ENCODE measurements around the gene ZCCHC10. TPM values are rescaled to one million over a fixed set of nuclear protein-coding genes. Genes with fewer than 3 reads are reported as not detected.
"Not testable (repeated sequence)": the region's sequence is repeated elsewhere in the genome, so short reads cannot be mapped to it uniquely, and the experiment has no call there.

The ZCCHC10 gene
- total RNA-seq, 2 donors from 2014 or later: 24.2 to 31.9 TPM

DNA sequence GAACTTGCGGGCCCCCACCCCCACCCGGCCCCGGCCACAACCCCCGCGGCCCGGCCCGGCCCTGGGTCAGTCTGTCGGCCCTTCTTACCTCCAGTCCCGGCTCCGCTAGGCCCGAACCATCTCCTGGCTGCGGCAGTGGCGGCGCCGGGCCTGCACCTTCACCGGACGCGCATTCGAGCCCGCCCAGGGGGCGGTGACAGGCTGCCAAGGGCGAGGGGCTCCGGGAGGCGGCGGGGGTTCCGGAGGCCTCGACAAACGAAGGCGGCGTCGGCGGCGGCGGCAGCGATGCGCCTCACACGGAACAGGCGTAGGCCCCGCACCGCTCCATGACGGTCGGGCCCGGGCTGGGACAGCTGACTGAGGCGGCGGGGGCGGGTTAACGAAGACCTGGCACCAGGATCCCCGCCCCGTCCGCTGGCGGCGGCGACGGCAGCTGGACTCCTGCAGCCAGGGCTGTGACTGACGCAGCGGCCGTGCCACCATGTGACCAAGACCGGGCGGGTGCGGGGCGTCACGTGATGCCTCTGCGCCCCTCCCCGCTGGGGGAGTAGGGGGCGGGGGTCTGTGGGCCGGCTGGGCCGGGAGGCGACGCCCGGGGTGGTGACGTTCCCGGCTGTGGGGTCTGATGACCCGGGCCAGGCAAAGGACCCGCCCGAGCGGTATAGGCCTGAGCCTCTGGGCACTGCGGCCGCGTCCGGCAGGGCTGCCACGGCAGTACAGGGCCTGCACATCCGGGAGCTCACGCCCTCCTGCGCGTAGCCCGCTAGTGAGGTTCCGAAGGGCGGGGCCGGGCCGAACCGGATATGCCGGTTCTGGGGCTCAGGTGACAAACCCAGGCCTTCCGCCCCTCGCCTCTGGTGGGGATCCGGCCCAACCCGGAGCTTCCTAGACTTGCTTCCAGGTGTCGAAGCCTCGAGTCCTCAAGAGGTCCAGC, 62.9 kb downstream of the ZCCHC10 start, which contains the start of gene AFF4:
Gene AFF4, minus strand, starts transcription at position 464 of the 934 bp plus-strand sequence. CDS start 26,445 bp downstream, outside the sequence.
- Histone ChIP-seq H3K9me3 (no peaks in the 10 kb centered on the region), H3K27ac (peak within 1 kb of the TSS; percentile 99), H3K36me3 (no peaks in the 10 kb centered on the region), H3K9ac (ENCODE audit: low read depth in 2 of 2, low read length in 2 of 2) (peak within 1 kb of the TSS; percentile 82 to 92), H3K4me1 (no peaks in the 10 kb centered on the region), H3K27me3 (no peaks in the 10 kb centered on the region), H3K4me3 (peak within 1 kb of the TSS; percentile 82)
- intact Hi-C loops (cut with DNase I): loop anchor here (5.0 kb wide), 1 partner anchor 89 kb away; the partner anchor contains the start of gene HSPA4
- peak; percentile 97 for DNase-seq
- TF ChIP-seq CTCF (IDR thresholded peaks at IDR 0.05): no peak

GRCh38 chr5:132962429-132963021, 63.8 kb downstream of the ZCCHC10 start:
- Histone ChIP-seq H3K27me3 (no peaks in the 10 kb centered on the region), H3K4me1 (no peaks in the 10 kb centered on the region), H3K4me3 (peak overlapping the region; percentile 82), H3K9me3 (no peaks in the 10 kb centered on the region), H3K36me3 (no peaks in the 10 kb centered on the region), H3K9ac (ENCODE audit: low read depth in 2 of 2, low read length in 2 of 2) (peak overlapping the region; percentile 82 to 92), H3K27ac (peak overlapping the region; percentile 99)
- TF ChIP-seq CTCF (IDR thresholded peaks at IDR 0.05): no peak
- DNase-seq: peak; percentile 41
- intact Hi-C loops (cut with DNase I): loop anchor here (5.0 kb wide), 1 partner anchor 90 kb away; the partner anchor contains the start of gene HSPA4

- H3K9me3 ChIP-seq: no peaks in the 10 kb centered on the region
- peak overlapping the region; percentile 82 for H3K4me3 ChIP-seq
- peak overlapping the region in 1 of 2 donors; percentile 82 for H3K9ac ChIP-seq (ENCODE audit: low read depth in 2 of 2, low read length in 2 of 2)
- H3K27ac ChIP-seq: peak overlapping the region; percentile 99
- TF ChIP-seq CTCF (IDR thresholded peaks at IDR 0.05): no peak
- no peaks in the 10 kb centered on the region for H3K4me1 ChIP-seq
- intact Hi-C loops (cut with DNase I): loop anchor here (5.0 kb wide), 1 partner anchor 90 kb away; the partner anchor contains the start of gene HSPA4
- DNase-seq: peak; percentile 24
- no peaks in the 10 kb centered on the region for H3K36me3 ChIP-seq
- H3K27me3 ChIP-seq: no peaks in the 10 kb centered on the region
Observed at GRCh38 chr5:132961887-132962286, 64.5 kb downstream of the ZCCHC10 start.

- DNase-seq, H3K27me3 ChIP-seq, H3K4me3 ChIP-seq, H3K9me3 ChIP-seq, H3K36me3 ChIP-seq, H3K4me1 ChIP-seq: not testable (repeated sequence)
- intact Hi-C loops (cut with DNase I): loop anchor here (5.0 kb wide), 1 partner anchor 91 kb away; the partner anchor contains the start of gene HSPA4
- peak overlapping the region in 1 of 2 donors; percentile 82 for H3K9ac ChIP-seq (ENCODE audit: low read depth in 2 of 2, low read length in 2 of 2)
- H3K27ac ChIP-seq: peak overlapping the region; percentile 99
Observed at GRCh38 chr5:132961123-132961815, 65.1 kb downstream of the ZCCHC10 start.

- H3K4me1 ChIP-seq; intact Hi-C loops (cut with DNase I); H3K27ac ChIP-seq; H3K4me3 ChIP-seq; H3K9ac ChIP-seq (ENCODE audit: low read depth in 2 of 2, low read length in 2 of 2); H3K27me3 ChIP-seq; H3K9me3 ChIP-seq; H3K36me3 ChIP-seq; DNase-seq: not testable (repeated sequence)
Observed at GRCh38 chr5:132956166-132956799, 70.1 kb downstream of the ZCCHC10 start.

Data from colonic mucosa (tissue), 4 donors.